WTC11 (cell line): ENCODE results near the gene TCF12. TPM values are rescaled to one million over a fixed set of nuclear protein-coding genes. Genes with fewer than 3 reads are reported as not detected.

ENCODE experiments used
- ATAC-seq: fragments of 200-7000 bp; cut with Tn5 transposase; 2 replicates; pipeline ENCODE4 v1.10.0; 2021; ENCODE audit warnings: mild to moderate bottlenecking, moderate library complexity
- CTCF ChIA-PET: fragments of 300-600 bp; sonication (Branson Sonifier 250); formaldehyde crosslinking; loops from one replicate; lab custom pipeline; 2021; ENCODE audit warnings: antibody characterized with exemption; lab: Charles Lee
- POLR2A ChIA-PET: fragments of 350-600 bp; sonication (Branson Sonifier 250); formaldehyde crosslinking; loops from one replicate; lab custom pipeline; 2021; ENCODE audit warnings: antibody characterized with exemption; lab: Charles Lee
- DNase-seq: peaks from one replicate; pipeline ENCODE4 v3.0.0; 2021; ENCODE audit warnings: low spot score
- H3K27ac Mint-ChIP-seq: 2 replicates; pipeline ENCODE4 v1.8.0; 2021; ENCODE audit warnings: mixed read lengths
- H3K27me3 Mint-ChIP-seq: 2 replicates; pipeline ENCODE4 v1.8.0; 2021; ENCODE audit warnings: low read depth, mild to moderate bottlenecking, moderate library complexity, mixed read lengths
- H3K36me3 Mint-ChIP-seq: 2 replicates; pipeline ENCODE4 v1.8.0; 2021; ENCODE audit warnings: mixed read lengths
- H3K4me1 Mint-ChIP-seq: 2 replicates; pipeline ENCODE4 v1.8.0; 2022; ENCODE audit warnings: mixed read lengths
- H3K4me3 Mint-ChIP-seq: 2 replicates; pipeline ENCODE4 v1.8.0; 2021; ENCODE audit warnings: mild to moderate bottlenecking, moderate library complexity, mixed read lengths
- H3K9me3 Mint-ChIP-seq: 2 replicates; pipeline ENCODE4 v1.8.0; 2021; ENCODE audit warnings: mixed read lengths
- ATF3 ChIP-seq: sonication (generic); formaldehyde crosslinking; conservative IDR thresholded peaks from 2 replicates; pipeline ENCODE4 v1.8.1; 2022; ENCODE audit warnings: mild to moderate bottlenecking, missing genetic modification reagents
- CREB1 ChIP-seq: sonication (generic); formaldehyde crosslinking; IDR thresholded peaks from 2 replicates; pipeline ENCODE4 v1.8.0; 2023; ENCODE audit warnings: mild to moderate bottlenecking, missing genetic modification reagents
- E2F5 ChIP-seq: sonication (generic); formaldehyde crosslinking; IDR thresholded peaks from 2 replicates; pipeline ENCODE4 v1.8.1; 2022; ENCODE audit warnings: mild to moderate bottlenecking, moderate library complexity, missing genetic modification reagents
- FOXP1 ChIP-seq: sonication (generic); formaldehyde crosslinking; IDR thresholded peaks from 2 replicates; pipeline ENCODE4 v1.8.0; 2022; ENCODE audit warnings: missing genetic modification reagents, mild to moderate bottlenecking, moderate library complexity, borderline replicate concordance
- MXD4 ChIP-seq: fragments of 250-450 bp; sonication (Bioruptor Pico); IDR thresholded peaks from 2 replicates; pipeline ENCODE4 v1.8.0; 2021; ENCODE audit warnings: mild to moderate bottlenecking, moderate library complexity, borderline replicate concordance
- STAT6 ChIP-seq: sonication (generic); formaldehyde crosslinking; conservative IDR thresholded peaks from 2 replicates; pipeline ENCODE4 v1.8.1; 2023; ENCODE audit warnings: mild to moderate bottlenecking, low read depth, missing genetic modification reagents, moderate library complexity
- USF1 ChIP-seq: sonication (generic); formaldehyde crosslinking; IDR thresholded peaks from 2 replicates; pipeline ENCODE4 v1.8.0; 2022; ENCODE audit warnings: mild to moderate bottlenecking, missing genetic modification reagents
- ZBTB21 ChIP-seq: sonication (generic); formaldehyde crosslinking; IDR thresholded peaks from 2 replicates; pipeline ENCODE4 v1.8.1; 2023; ENCODE audit warnings: mild to moderate bottlenecking, missing genetic modification reagents, borderline replicate concordance
- ZNF219 ChIP-seq: sonication (generic); formaldehyde crosslinking; IDR thresholded peaks from 2 replicates; pipeline ENCODE4 v1.8.0; 2023; ENCODE audit warnings: missing genetic modification reagents, mild to moderate bottlenecking, borderline replicate concordance
- ZNF416 ChIP-seq: fragments of 250-450 bp; sonication (Bioruptor Pico); IDR thresholded peaks from 2 replicates; pipeline ENCODE4 v1.9.0; 2021; ENCODE audit warnings: mild to moderate bottlenecking, inconsistent platforms
- ZNF423 ChIP-seq: fragments of 250-450 bp; sonication (Bioruptor Pico); IDR thresholded peaks from 2 replicates; pipeline ENCODE4 v2.1.2; 2022; ENCODE audit warnings: mild to moderate bottlenecking, moderate library complexity
- total RNA-seq: library from RNA; stranded (reverse); gene quantifications from 3 replicates; pipeline ENCODE4 v1.2.3, GENCODE V29; 2021
- TF ChIP-seq, protein P1 (sequence below): fragments of 200-600 bp; IDR thresholded peaks from 2 replicates; pipeline ENCODE4 v1.8.0; 2022; ENCODE audit warnings: antibody characterized with exemption
- TF ChIP-seq, protein P2 (sequence below): sonication (generic); formaldehyde crosslinking; IDR thresholded peaks from 2 replicates; pipeline ENCODE4 v1.8.1; 2023; ENCODE audit warnings: mild to moderate bottlenecking, missing genetic modification reagents, moderate library complexity

Gene TCF12
- total RNA-seq, 1 experiment from 2014 or later: 73.2 TPM

GRCh38 chr15:57218826-57219576 is 300.6 kb downstream of the TCF12 start (continued):
- no peak for TF ChIP-seq USF1 (CRISPR knock-in tag)
- no peak for TF ChIP-seq FOXP1 (CRISPR knock-in tag)
- no peak for TF ChIP-seq ZNF219 (CRISPR knock-in tag)
- TF ChIP-seq CREB1: no peak
- no peak for TF ChIP-seq ZNF423 (CRISPR knock-in tag)
- no peak for TF ChIP-seq E2F5 (CRISPR knock-in tag)
- TF ChIP-seq ZNF416 (CRISPR knock-in tag): no peak
- TF ChIP-seq, protein P1, sequence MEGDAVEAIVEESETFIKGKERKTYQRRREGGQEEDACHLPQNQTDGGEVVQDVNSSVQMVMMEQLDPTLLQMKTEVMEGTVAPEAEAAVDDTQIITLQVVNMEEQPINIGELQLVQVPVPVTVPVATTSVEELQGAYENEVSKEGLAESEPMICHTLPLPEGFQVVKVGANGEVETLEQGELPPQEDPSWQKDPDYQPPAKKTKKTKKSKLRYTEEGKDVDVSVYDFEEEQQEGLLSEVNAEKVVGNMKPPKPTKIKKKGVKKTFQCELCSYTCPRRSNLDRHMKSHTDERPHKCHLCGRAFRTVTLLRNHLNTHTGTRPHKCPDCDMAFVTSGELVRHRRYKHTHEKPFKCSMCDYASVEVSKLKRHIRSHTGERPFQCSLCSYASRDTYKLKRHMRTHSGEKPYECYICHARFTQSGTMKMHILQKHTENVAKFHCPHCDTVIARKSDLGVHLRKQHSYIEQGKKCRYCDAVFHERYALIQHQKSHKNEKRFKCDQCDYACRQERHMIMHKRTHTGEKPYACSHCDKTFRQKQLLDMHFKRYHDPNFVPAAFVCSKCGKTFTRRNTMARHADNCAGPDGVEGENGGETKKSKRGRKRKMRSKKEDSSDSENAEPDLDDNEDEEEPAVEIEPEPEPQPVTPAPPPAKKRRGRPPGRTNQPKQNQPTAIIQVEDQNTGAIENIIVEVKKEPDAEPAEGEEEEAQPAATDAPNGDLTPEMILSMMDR: no peak
- no peak for TF ChIP-seq MXD4 (CRISPR knock-in tag)

GRCh38 chr15:57220205-57220604 is 301.8 kb downstream of the TCF12 start:
- POLR2A ChIA-PET: no interaction called here
- no peak for DNase-seq
- Mint-ChIP-seq H3K36me3 (no peaks in the 10 kb centered on the region), H3K4me3 (peak overlapping the region; percentile 69), H3K9me3 (no peaks in the 10 kb centered on the region), H3K27me3 (no peaks in the 10 kb centered on the region), H3K27ac (peak overlapping the region; percentile 26; the same call in 1 of the 2 replicates), H3K4me1 (peaks cover 78% of the 10 kb centered on the region)
- TF ChIP-seq, protein P2, sequence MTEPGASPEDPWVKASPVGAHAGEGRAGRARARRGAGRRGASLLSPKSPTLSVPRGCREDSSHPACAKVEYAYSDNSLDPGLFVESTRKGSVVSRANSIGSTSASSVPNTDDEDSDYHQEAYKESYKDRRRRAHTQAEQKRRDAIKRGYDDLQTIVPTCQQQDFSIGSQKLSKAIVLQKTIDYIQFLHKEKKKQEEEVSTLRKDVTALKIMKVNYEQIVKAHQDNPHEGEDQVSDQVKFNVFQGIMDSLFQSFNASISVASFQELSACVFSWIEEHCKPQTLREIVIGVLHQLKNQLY (CRISPR knock-in tag): no peak
- TF ChIP-seq STAT6 (CRISPR knock-in tag) (no peak), ATF3 (no peak)
- ATAC-seq: no peak
- CTCF ChIA-PET: interaction anchor here (0.7 to 2.3 kb wide), 2 partner anchors 86 to 198 kb away, joined by 3 to 10 read pairs; no protein-coding TSS in a partner anchor

- CTCF ChIA-PET: interaction anchor here (0.6 kb wide), 1 partner anchor 306 kb away, joined by 3 read pairs; no protein-coding TSS in a partner anchor
- H3K4me1 Mint-ChIP-seq: peaks cover 69% of the 10 kb centered on the region
- peak overlapping the region; percentile 69 for H3K4me3 Mint-ChIP-seq
- H3K9me3 Mint-ChIP-seq: no peaks in the 10 kb centered on the region
- H3K27me3 Mint-ChIP-seq: no peaks in the 10 kb centered on the region
- no peak for ATAC-seq
- DNase-seq: no peak
- TF ChIP-seq ZBTB21 (CRISPR knock-in tag): no peak
- peak overlapping the region; percentile 82; the same call in 1 of the 2 replicates for H3K27ac Mint-ChIP-seq
- POLR2A ChIA-PET: no interaction called here
- no peaks in the 10 kb centered on the region for H3K36me3 Mint-ChIP-seq
Observed at GRCh38 chr15:57221134-57221533, 302.7 kb downstream of the TCF12 start.
